AG10803 (cell line): Measurements from ENCODE around the gene ABTB1.
"Not testable (repeated sequence)": the region's sequence is repeated elsewhere in the genome, so short reads cannot be mapped to it uniquely, and the experiment has no call there.

Experiments
- DNase-seq: peaks from one replicate; pipeline ENCODE4 v3.0.0; 2010; ENCODE audit warnings: low read depth
- H3K4me3 ChIP-seq: 2 replicates; pipeline ENCODE4 v1.5.1; 2011; ENCODE audit warnings: mild to moderate bottlenecking, low read length, control low read depth
- CTCF ChIP-seq: conservative IDR thresholded peaks from 2 replicates; pipeline ENCODE4 v1.5.1; 2011; ENCODE audit warnings: mild to moderate bottlenecking, low read length, control low read depth, inconsistent platforms

The ABTB1 gene

GRCh38 chr3:127680798-127681221 is 8.1 kb downstream of the ABTB1 start:
- no peak for TF ChIP-seq CTCF
- no peak for DNase-seq
- H3K4me3 ChIP-seq = no peak overlapping the region

- not testable (repeated sequence) for DNase-seq
Observed at GRCh38 chr3:127682175-127682554, 9.4 kb downstream of the ABTB1 start.

GRCh38 chr3:127682561-127682960 is 9.8 kb downstream of the ABTB1 start:
- TF ChIP-seq CTCF = no peak
- no peak overlapping the region for H3K4me3 ChIP-seq
- no peak for DNase-seq

More at GRCh38 chr3:127682175-127682554, 9.4 kb downstream of the ABTB1 start:
- not testable (repeated sequence) for H3K4me3 ChIP-seq

GRCh38 chr3:127684871-127685707 is 12.3 kb downstream of the ABTB1 start:
- no peak for DNase-seq
- H3K4me3 ChIP-seq = no peak overlapping the region
- no peak for TF ChIP-seq CTCF

- no peak for DNase-seq
- no peak for TF ChIP-seq CTCF
- no peak overlapping the region for H3K4me3 ChIP-seq
Observed at GRCh38 chr3:127685708-127686511, 13.2 kb downstream of the ABTB1 start.

GRCh38 chr3:127686512-127686894 is 13.8 kb downstream of the ABTB1 start:
- no peak overlapping the region for H3K4me3 ChIP-seq
- no peak for TF ChIP-seq CTCF
- no peak for DNase-seq

GRCh38 chr3:127687228-127687737 is 14.5 kb downstream of the ABTB1 start:
- TF ChIP-seq CTCF = no peak
- DNase-seq = no peak
- H3K4me3 ChIP-seq = no peak overlapping the region
